CD14-positive monocyte (primary cell): ENCODE data around the gene APOF. TPM values are rescaled to one million over a fixed set of nuclear protein-coding genes. Genes with fewer than 3 reads are reported as not detected.
"Not testable (repeated sequence)": the region's sequence is repeated elsewhere in the genome, so short reads cannot be mapped to it uniquely, and the experiment has no call there.

Source experiments
- DNase-seq, 3 donors: peaks; one replicate each; pipeline ENCODE4 v3.0.0-alpha.2; 2011 to 2022
- H2AFZ ChIP-seq: 2 replicates; pipeline ENCODE4 v1.6.0; 2012; ENCODE audit warnings: mild to moderate bottlenecking, low read depth, low read length, inconsistent platforms; ENCODE audit not compliant: insufficient read depth, poor library complexity, severe bottlenecking
- H3K27ac ChIP-seq, 2 donors: 1 replicate in 1 of 2; 2 replicates in 1 of 2; pipeline ENCODE4 v1.5.1; 2012 to 2013; ENCODE audit warnings: low read length in 2 of 2, control low read depth in 1 of 2, inconsistent platforms in 1 of 2, low read depth in 1 of 2, mild to moderate bottlenecking in 1 of 2
- H3K27me3 ChIP-seq, 2 donors: one replicate each; pipeline versions ENCODE4 v1.6.0 to v1.6.1; 2011 to 2013; ENCODE audit warnings: low read length in 2 of 2; ENCODE audit not compliant: control insufficient read depth in 2 of 2, insufficient read depth in 2 of 2
- H3K36me3 ChIP-seq, 2 donors: replicated peaks in 1 of 2; 1 replicate in 1 of 2; 2 replicates in 1 of 2; pipeline versions ENCODE4 v1.5.1 to v1.6.1; 2012 to 2013; ENCODE audit warnings: low read length in 2 of 2, control low read depth in 1 of 2, inconsistent platforms in 1 of 2, mild to moderate bottlenecking in 1 of 2; ENCODE audit not compliant: insufficient read depth in 2 of 2, control insufficient read depth in 1 of 2
- H3K4me1 ChIP-seq, 2 donors: 1 replicate in 1 of 2; 2 replicates in 1 of 2; pipeline versions ENCODE4 v1.5.1 to v1.6.1; 2012 to 2013; ENCODE audit warnings: low read length in 2 of 2, control low read depth in 1 of 2, inconsistent platforms in 1 of 2, mild to moderate bottlenecking in 1 of 2, moderate library complexity in 1 of 2; ENCODE audit not compliant: insufficient read depth in 2 of 2, control insufficient read depth in 1 of 2
- H3K4me2 ChIP-seq: replicated peaks from 2 replicates; pipeline ENCODE3; 2012; ENCODE audit warnings: low read length, moderate library complexity, mild to moderate bottlenecking; ENCODE audit not compliant: poor library complexity, severe bottlenecking; ENCODE audit errors: extremely low read depth
- H3K4me3 ChIP-seq, 3 experiments: fragments of 200-600 bp in 1 of 3; sonication (generic) in 1 of 3; replicated peaks in 1 of 3; 1 replicate in 2 of 3; 2 replicates in 1 of 3; pipeline ENCODE4 v1.5.1; 2011 to 2013; ENCODE audit warnings: low read length in 3 of 3, mild to moderate bottlenecking in 3 of 3, control low read depth in 2 of 3, low read depth in 2 of 3, inconsistent platforms in 1 of 3, moderate library complexity in 1 of 3
- H3K79me2 ChIP-seq: 2 replicates; pipeline ENCODE4 v1.6.0; 2012; ENCODE audit warnings: mild to moderate bottlenecking, control low read depth, inconsistent platforms, low read length, moderate library complexity; ENCODE audit not compliant: insufficient read depth
- H3K9ac ChIP-seq: 2 replicates; pipeline ENCODE4 v1.6.0; 2017; ENCODE audit warnings: low read length, mild to moderate bottlenecking; ENCODE audit not compliant: insufficient read depth, poor library complexity, severe bottlenecking
- H3K9me3 ChIP-seq, 2 donors: replicated peaks in 1 of 2; 1 replicate in 1 of 2; 2 replicates in 1 of 2; pipeline versions ENCODE4 v1.5.1 to v1.6.1; 2012 to 2013; ENCODE audit warnings: low read length in 2 of 2, control low read depth in 1 of 2; ENCODE audit not compliant: control insufficient read depth in 1 of 2, insufficient read depth in 1 of 2
- H4K20me1 ChIP-seq: 2 replicates; pipeline ENCODE4 v1.6.0; 2012; ENCODE audit warnings: mild to moderate bottlenecking, low read length, control low read depth, moderate library complexity; ENCODE audit not compliant: insufficient read depth
- H3K27ac Mint-ChIP-seq, 7 donors: one replicate each; pipeline ENCODE4 v1.8.0; 2020; ENCODE audit warnings: mild to moderate bottlenecking in 7 of 7, mixed read lengths in 7 of 7, moderate library complexity in 6 of 7, inconsistent platforms in 2 of 7
- H3K27me3 Mint-ChIP-seq, 3 donors: one replicate each; pipeline ENCODE4 v1.8.0; 2021 to 2022; ENCODE audit warnings: low read depth in 3 of 3, mild to moderate bottlenecking in 3 of 3, mixed read lengths in 3 of 3, moderate library complexity in 3 of 3, inconsistent platforms in 1 of 3
- H3K36me3 Mint-ChIP-seq, 2 donors: one replicate each; pipeline ENCODE4 v1.8.0; 2020; ENCODE audit warnings: mixed read lengths in 2 of 2, inconsistent platforms in 1 of 2, mild to moderate bottlenecking in 1 of 2
- H3K4me1 Mint-ChIP-seq: one replicate; pipeline ENCODE4 v1.8.0; 2020; ENCODE audit warnings: mild to moderate bottlenecking, mixed read lengths
- H3K4me3 Mint-ChIP-seq, 2 donors: one replicate each; pipeline ENCODE4 v1.8.0; 2020; ENCODE audit warnings: mild to moderate bottlenecking in 2 of 2, mixed read lengths in 2 of 2, moderate library complexity in 1 of 2
- H3K9me3 Mint-ChIP-seq, 7 donors: one replicate each; pipeline ENCODE4 v1.8.0; 2020 to 2022; ENCODE audit warnings: mixed read lengths in 7 of 7, mild to moderate bottlenecking in 6 of 7, moderate library complexity in 6 of 7, inconsistent platforms in 2 of 7
- CTCF ChIP-seq: fragments of 200-600 bp; IDR thresholded peaks from one replicate; pipeline ENCODE4 v1.8.0; 2022; ENCODE audit warnings: antibody characterized with exemption, mild to moderate bottlenecking
- WGBS: methylation state at CpG from one replicate; pipeline ENCODE4 v1.1.5; 2013; ENCODE audit warnings: missing lambda C conversion rate; ENCODE audit not compliant: insufficient coverage; 5-methylcytosine and 5-hydroxymethylcytosine counted together
- intact Hi-C, 2 donors: fragments of 100-400 bp; cut with micrococcal nuclease; formaldehyde crosslinking; loops; one replicate each; pipeline versions ENCODE4 v1.15.0 to v1.15.1; 2023
- polyA plus RNA-seq, 3 donors: library from polyadenylated mRNA; depleted of rRNA in 1 of 3; unstranded in 2 of 3; stranded (reverse) in 1 of 3; fragments of 300-500 nt in 2 of 3; fragments of >200 nt in 1 of 3; fragmentation: Illumina TruSeq in 2 of 3; gene quantifications; 1 replicate in 2 of 3; 2 replicates in 1 of 3; pipeline ENCODE4 v1.2.3, GENCODE V29; 2012 to 2021

The APOF gene
- polyA plus RNA-seq, 3 donors = not detected

- intact Hi-C loops = no loop called here
- H3K27me3 ChIP-seq = no peaks in the 10 kb centered on the region
- TF ChIP-seq CTCF = no peak
Observed at GRCh38 chr12:56350662-56351061, 12.0 kb downstream of the APOF start.

GRCh38 chr12:56348776-56349175, 13.9 kb downstream of the APOF start:
- no peak for DNase-seq
- Histone ChIP-seq H3K36me3 (peaks cover 90 to 97% of the 10 kb centered on the region in 2 donors), H3K27ac (peak overlapping the region in 1 of 2 donors; percentile 20), H3K27me3 (no peaks in the 10 kb centered on the region), H2AFZ (no peak overlapping the region), H3K4me3 (no peak overlapping the region), H3K79me2 (peaks cover 5% of the 10 kb centered on the region), H3K4me1 (no peaks in the 10 kb centered on the region), H3K9ac (no peak overlapping the region), H3K4me2 (no peak overlapping the region), H4K20me1 (peaks cover 48% of the 10 kb centered on the region), H3K9me3 (no peaks in the 10 kb centered on the region)
- no peak for TF ChIP-seq CTCF
- H3K27ac Mint-ChIP-seq = peak overlapping the region in 2 of 7 donors; percentile 27 to 37
- peaks cover 72 to 95% of the 10 kb centered on the region in 2 donors for H3K36me3 Mint-ChIP-seq
- no peaks in the 10 kb centered on the region for H3K4me1 Mint-ChIP-seq
- no peaks in the 10 kb centered on the region for H3K27me3 Mint-ChIP-seq
- intact Hi-C loops = no loop called here
- WGBS = 100% methylated on average over 2 of the region's 5 CpGs
- H3K4me3 Mint-ChIP-seq = no peak overlapping the region
- H3K9me3 Mint-ChIP-seq = no peaks in the 10 kb centered on the region

More at GRCh38 chr12:56350662-56351061, 12.0 kb downstream of the APOF start:
- peaks cover 16% of the 10 kb centered on the region for H3K79me2 ChIP-seq
- H2AFZ ChIP-seq = no peak overlapping the region
- H3K4me3 Mint-ChIP-seq = no peak overlapping the region
- H3K4me2 ChIP-seq = no peak overlapping the region
- H3K4me1 Mint-ChIP-seq = no peaks in the 10 kb centered on the region
- no peaks in the 10 kb centered on the region for H3K9me3 Mint-ChIP-seq
- no peaks in the 10 kb centered on the region for H3K27me3 Mint-ChIP-seq
- H4K20me1 ChIP-seq = peaks cover 63% of the 10 kb centered on the region
- H3K27ac ChIP-seq = peak overlapping the region in 1 of 2 donors; percentile 43
- DNase-seq = no peak
- WGBS = 100% methylated on average over 1 of the region's 2 CpGs
- peaks cover 92 to 98% of the 10 kb centered on the region in 2 donors for H3K36me3 ChIP-seq
- H3K36me3 Mint-ChIP-seq = peaks cover 81 to 94% of the 10 kb centered on the region in 2 donors
- no peak overlapping the region for H3K9ac ChIP-seq
- peak overlapping the region in 1 of 7 donors; percentile 77 for H3K27ac Mint-ChIP-seq
- H3K4me1 ChIP-seq = no peaks in the 10 kb centered on the region
- no peak overlapping the region for H3K4me3 ChIP-seq
- H3K9me3 ChIP-seq = no peaks in the 10 kb centered on the region

- 94% methylated on average over 7 of the region's 9 CpGs for WGBS
- intact Hi-C loops, H3K9me3 Mint-ChIP-seq, H3K9me3 ChIP-seq, H3K79me2 ChIP-seq, H3K27me3 Mint-ChIP-seq, H3K9ac ChIP-seq, H3K4me3 ChIP-seq, H3K4me1 Mint-ChIP-seq, H2AFZ ChIP-seq, H3K4me1 ChIP-seq, H3K4me3 Mint-ChIP-seq, DNase-seq, H3K27me3 ChIP-seq, H3K4me2 ChIP-seq: not testable (repeated sequence)
- peak overlapping the region in 1 of 2 donors; percentile 31 for H3K27ac ChIP-seq
- peaks cover 91 to 98% of the 10 kb centered on the region in 2 donors for H3K36me3 ChIP-seq
- H3K36me3 Mint-ChIP-seq = peaks cover 83 to 98% of the 10 kb centered on the region in 2 donors
- H4K20me1 ChIP-seq = peaks cover 41% of the 10 kb centered on the region
- H3K27ac Mint-ChIP-seq = peak overlapping the region in 4 of 7 donors; percentile 10 to 56 (median 40)
Observed at GRCh38 chr12:56347255-56347654, 15.4 kb downstream of the APOF start.
